GM15510 (cell line): Measurements from ENCODE around the gene TAF4.

ENCODE experiments used
- POLR2A ChIP-seq: IDR thresholded peaks from 3 replicates; pipeline ENCODE4 v1.6.1; 2011; ENCODE audit warnings: borderline replicate concordance; ENCODE audit not compliant: insufficient read length; ENCODE audit errors: extremely low read depth

Gene TAF4

DNA sequence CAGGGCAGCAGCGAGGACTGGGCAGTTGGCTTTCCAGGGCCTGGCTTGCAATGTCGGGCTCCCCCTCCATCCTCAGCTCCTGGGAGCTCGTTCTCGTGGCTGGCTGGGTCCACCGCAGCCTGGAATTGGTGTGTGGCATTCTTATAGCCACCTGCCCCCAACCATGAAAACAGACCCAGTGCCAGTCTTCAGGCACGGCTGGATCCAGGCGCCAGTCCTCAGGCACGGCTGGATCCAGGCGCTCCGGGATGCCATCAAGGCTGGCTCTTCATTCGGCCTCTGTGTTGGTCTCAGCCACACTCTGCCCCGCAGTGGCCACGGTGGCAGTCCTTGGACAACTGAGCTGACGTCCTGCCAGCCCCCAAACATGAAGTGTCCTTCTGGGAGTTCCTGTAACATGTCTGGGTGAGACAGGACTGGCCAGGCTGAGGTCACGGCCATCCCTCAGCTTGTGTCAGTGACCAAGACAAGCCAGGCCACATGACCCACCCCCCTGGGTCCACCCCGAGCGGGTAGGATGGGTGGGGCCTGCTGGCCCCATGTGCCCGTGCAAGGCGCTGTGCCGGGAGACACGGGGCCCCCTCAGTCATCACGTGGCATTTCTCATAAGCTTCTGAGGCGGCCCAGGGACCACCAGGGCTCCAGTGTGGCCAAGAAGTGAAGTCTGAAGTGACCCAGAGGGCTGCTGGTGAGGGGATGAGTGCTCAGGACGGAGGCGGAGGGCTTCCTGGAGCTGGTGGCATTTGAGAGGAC lies 99.0 kb downstream of the TAF4 start:
- no peak for TF ChIP-seq POLR2A

- TF ChIP-seq POLR2A, result no peak
These were observed 99.8 kb downstream of the TAF4 start for GRCh38 chr20:61965606-61966491.

GRCh38 chr20:61964675-61965605 lies 100.7 kb downstream of the TAF4 start:
- TF ChIP-seq POLR2A, result no peak

- no peak for TF ChIP-seq POLR2A
These were observed 101.6 kb downstream of the TAF4 start for GRCh38 chr20:61963885-61964674.

DNA sequence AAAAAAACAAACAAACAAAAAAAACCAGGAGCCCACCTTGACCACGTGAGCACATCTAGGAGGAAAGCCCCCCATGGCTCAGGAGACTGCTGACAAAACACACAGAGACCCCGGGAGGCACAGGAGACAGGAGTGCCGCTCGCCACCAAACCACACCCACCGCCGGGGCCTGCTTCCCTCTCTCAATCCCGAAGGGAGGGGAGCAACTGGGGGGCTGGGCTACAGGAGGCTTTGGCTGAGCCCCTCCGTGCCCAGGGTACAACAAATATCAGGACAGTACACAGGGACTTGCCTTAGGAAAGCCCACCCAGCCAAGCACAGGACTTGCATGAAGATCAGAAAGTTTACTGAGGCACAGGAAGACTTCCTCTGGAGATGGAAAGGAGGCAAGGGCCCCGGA lies 102.5 kb downstream of the TAF4 start:
- TF ChIP-seq POLR2A, result no peak

- TF ChIP-seq POLR2A, result no peak
These were observed 104.8 kb downstream of the TAF4 start for GRCh38 chr20:61960836-61961235.

- TF ChIP-seq POLR2A, result no peak
These were observed 106.6 kb downstream of the TAF4 start for GRCh38 chr20:61958773-61959700.

- no peak for TF ChIP-seq POLR2A
These were observed 107.5 kb downstream of the TAF4 start for GRCh38 chr20:61957961-61958715.

- TF ChIP-seq POLR2A, result no peak
These were observed 109.0 kb downstream of the TAF4 start for GRCh38 chr20:61956396-61957342.

- no peak for TF ChIP-seq POLR2A
These were observed 109.8 kb downstream of the TAF4 start for GRCh38 chr20:61955668-61956395.
